Lower lobe of right lung (tissue), 2 donors: ENCODE results near the gene VSIG8. TPM values are rescaled to one million over a fixed set of nuclear protein-coding genes. Genes with fewer than 3 reads are reported as not detected.

Experiments
- ATAC-seq, 2 donors: fragments of 200-7000 bp; cut with Tn5 transposase; one replicate each; pipeline ENCODE4 v1.9.1; 2020 to 2022; ENCODE audit warnings: mild to moderate bottlenecking in 2 of 2, moderate library complexity in 2 of 2
- DNase-seq: peaks from one replicate; pipeline ENCODE4 v3.0.0-alpha.2; 2020
- H3K27ac ChIP-seq: fragments of 200-600 bp; one replicate; pipeline ENCODE4 v1.8.0; 2022
- H3K27me3 ChIP-seq: fragments of 200-600 bp; one replicate; pipeline ENCODE4 v1.8.0; 2022; ENCODE audit warnings: low read depth
- H3K36me3 ChIP-seq: fragments of 200-600 bp; one replicate; pipeline ENCODE4 v1.8.0; 2022; ENCODE audit warnings: mild to moderate bottlenecking
- H3K4me1 ChIP-seq: fragments of 200-600 bp; one replicate; pipeline ENCODE4 v1.8.0; 2022
- H3K4me3 ChIP-seq: fragments of 200-600 bp; one replicate; pipeline ENCODE4 v1.8.0; 2022; ENCODE audit warnings: mild to moderate bottlenecking
- H3K9me3 ChIP-seq: fragments of 200-600 bp; one replicate; pipeline ENCODE4 v1.8.0; 2022
- CTCF ChIP-seq: fragments of 200-600 bp; IDR thresholded peaks from one replicate; pipeline ENCODE4 v1.8.0; 2022; ENCODE audit warnings: antibody characterized with exemption, mild to moderate bottlenecking
- intact Hi-C: fragments of 100-400 bp; cut with DNase I; formaldehyde crosslinking; loops from one replicate; pipeline ENCODE4 v1.11.0; 2022
- total RNA-seq: library from RNA; stranded (reverse); fragmentation: NEBNext Ultra II Directional; extraction: Animal tissue kit (Norgen Biotek cat#: 25700); gene quantifications from one replicate; pipeline ENCODE4 v1.2.1, GENCODE V29; 2021
- donor health status: DM: no; HTN: yes; CAD: no; lungs with severe emphysema.

Gene VSIG8
- total RNA-seq, 1 donor from 2014 or later, result 0.35 TPM

- intact Hi-C loops, result no loop called here
- ATAC-seq (no peak), DNase-seq (no peak)
- H3K36me3 ChIP-seq, result no peaks in the 10 kb centered on the region
- no peak for TF ChIP-seq CTCF
- H3K4me3 ChIP-seq, result no peak overlapping the region
- no peaks in the 10 kb centered on the region for H3K9me3 ChIP-seq
- H3K27me3 ChIP-seq, result no peaks in the 10 kb centered on the region
- no peak overlapping the region for H3K27ac ChIP-seq
- H3K4me1 ChIP-seq, result peaks cover 20% of the 10 kb centered on the region
Measured at GRCh38 chr1:159857889-159858288, 4.6 kb downstream of the VSIG8 start.

GRCh38 chr1:159856576-159856975, 5.9 kb downstream of the VSIG8 start:
- intact Hi-C loops, result no loop called here
- H3K9me3 ChIP-seq, result no peaks in the 10 kb centered on the region
- no peak for TF ChIP-seq CTCF
- no peak for ATAC-seq
- no peaks in the 10 kb centered on the region for H3K36me3 ChIP-seq
- H3K4me1 ChIP-seq, result peaks cover 20% of the 10 kb centered on the region
- H3K27me3 ChIP-seq, result no peaks in the 10 kb centered on the region
- no peak for DNase-seq
- no peak overlapping the region for H3K4me3 ChIP-seq
- no peak overlapping the region for H3K27ac ChIP-seq

GRCh38 chr1:159855709-159856108, 6.7 kb downstream of the VSIG8 start:
- Histone ChIP-seq H3K4me3 (no peak overlapping the region), H3K4me1 (peaks cover 20% of the 10 kb centered on the region), H3K9me3 (no peaks in the 10 kb centered on the region), H3K36me3 (no peaks in the 10 kb centered on the region), H3K27ac (peak overlapping the region; percentile 97), H3K27me3 (no peaks in the 10 kb centered on the region)
- no peak for ATAC-seq
- intact Hi-C loops, result no loop called here
- no peak for TF ChIP-seq CTCF
- no peak for DNase-seq

GRCh38 chr1:159854693-159855192, 7.7 kb downstream of the VSIG8 start:
- peak; percentile 25 for TF ChIP-seq CTCF
- no peaks in the 10 kb centered on the region for H3K9me3 ChIP-seq
- DNase-seq (peak; percentile 93), ATAC-seq (peak; percentile 97 to 98)
- no peaks in the 10 kb centered on the region for H3K36me3 ChIP-seq
- H3K27ac ChIP-seq, result peak overlapping the region; percentile 97
- H3K4me1 ChIP-seq, result peaks cover 25% of the 10 kb centered on the region
- no peaks in the 10 kb centered on the region for H3K27me3 ChIP-seq
- peak overlapping the region; percentile 77 for H3K4me3 ChIP-seq
- intact Hi-C loops, result no loop called here

- Histone ChIP-seq H3K4me3 (peak overlapping the region; percentile 77), H3K27me3 (no peaks in the 10 kb centered on the region), H3K9me3 (no peaks in the 10 kb centered on the region), H3K36me3 (no peaks in the 10 kb centered on the region), H3K27ac (peak overlapping the region; percentile 97), H3K4me1 (peaks cover 26% of the 10 kb centered on the region)
- peak; percentile 89 for DNase-seq
- peak; percentile 84 to 91 for ATAC-seq
- intact Hi-C loops, result no loop called here
- no peak for TF ChIP-seq CTCF
Measured at GRCh38 chr1:159854116-159854692, 8.3 kb downstream of the VSIG8 start.
